CD4-positive, CD25-positive, alpha-beta regulatory T cell (primary cell): ENCODE results near the gene SLC20A1. TPM values are rescaled to one million over a fixed set of nuclear protein-coding genes. Genes with fewer than 3 reads are reported as not detected.

Experiments
- ATAC-seq, 2 donors: fragments of 150-1000 bp; cut with Tn5 transposase; one replicate each; pipeline ENCODE4 v1.10.0; 2021; ENCODE audit warnings: low read depth in 2 of 2, moderate number of reproducible peaks in 2 of 2, moderate library complexity in 1 of 2
- DNase-seq, 3 donors: peaks; one replicate each; pipeline versions ENCODE4 v3.0.0 to v3.0.0-alpha.2; 2012 to 2022; ENCODE audit warnings: mixed read lengths in 1 of 3
- H3K27ac ChIP-seq: one replicate; pipeline ENCODE4 v1.7.0; 2013; ENCODE audit warnings: mild to moderate bottlenecking, low read length; ENCODE audit not compliant: insufficient read depth, poor library complexity, severe bottlenecking
- H3K27me3 ChIP-seq: one replicate; pipeline ENCODE4 v1.7.0; 2013; ENCODE audit warnings: low read length; ENCODE audit not compliant: control insufficient read depth, insufficient read depth
- H3K36me3 ChIP-seq: one replicate; pipeline ENCODE4 v1.7.0; 2013; ENCODE audit warnings: mild to moderate bottlenecking, low read length, moderate library complexity; ENCODE audit not compliant: control insufficient read depth, insufficient read depth
- H3K4me1 ChIP-seq: 2 replicates; pipeline ENCODE4 v1.7.0; 2013; ENCODE audit warnings: mild to moderate bottlenecking, low read length; ENCODE audit not compliant: insufficient read depth, control insufficient read depth, poor library complexity, severe bottlenecking
- H3K4me3 ChIP-seq: one replicate; pipeline ENCODE4 v1.7.0; 2013; ENCODE audit warnings: low read depth, mild to moderate bottlenecking, low read length, moderate library complexity
- H3K9me3 ChIP-seq, 2 experiments: 1 replicate in 1 of 2; 2 replicates in 1 of 2; pipeline ENCODE4 v1.7.0; 2013; ENCODE audit warnings: low read length in 2 of 2, mild to moderate bottlenecking in 1 of 2, moderate library complexity in 1 of 2; ENCODE audit not compliant: control insufficient read depth in 2 of 2
- H3K27ac Mint-ChIP-seq, 3 donors: one replicate each; pipeline ENCODE4 v1.8.0; 2020 to 2022; ENCODE audit warnings: mild to moderate bottlenecking in 3 of 3, mixed read lengths in 3 of 3, moderate library complexity in 2 of 3
- H3K27me3 Mint-ChIP-seq: one replicate; pipeline ENCODE4 v1.8.0; 2022; ENCODE audit warnings: mild to moderate bottlenecking, mixed read lengths
- H3K36me3 Mint-ChIP-seq: one replicate; pipeline ENCODE4 v1.8.0; 2020; ENCODE audit warnings: mixed read lengths
- H3K4me1 Mint-ChIP-seq, 4 donors: one replicate each; pipeline ENCODE4 v1.8.0; 2020 to 2022; ENCODE audit warnings: mixed read lengths in 4 of 4, mild to moderate bottlenecking in 1 of 4
- H3K4me3 Mint-ChIP-seq, 4 donors: one replicate each; pipeline ENCODE4 v1.8.0; 2020 to 2022; ENCODE audit warnings: mild to moderate bottlenecking in 4 of 4, mixed read lengths in 4 of 4, moderate library complexity in 3 of 4
- H3K9me3 Mint-ChIP-seq, 7 donors: one replicate each; pipeline ENCODE4 v1.8.0; 2020 to 2022; ENCODE audit warnings: mixed read lengths in 7 of 7, mild to moderate bottlenecking in 3 of 7, moderate library complexity in 2 of 7
- polyA plus RNA-seq, 4 donors: library from polyadenylated mRNA; unstranded; fragments of 300-500 nt; fragmentation: Illumina TruSeq; gene quantifications; one replicate each; pipeline ENCODE4 v1.2.3, GENCODE V29; 2021
- total RNA-seq: library from RNA; stranded (reverse); gene quantifications from one replicate; pipeline ENCODE4 v1.2.3, GENCODE V29; 2022

Gene SLC20A1
- total and polyA plus RNA-seq, 5 donors from 2014 or later, result 18.1 to 130 (median 24.9) TPM

GRCh38 chr2:112686348-112687217, 40.8 kb downstream of the SLC20A1 start:
- H3K27me3 Mint-ChIP-seq, result peaks cover 4% of the 10 kb centered on the region
- H3K9me3 ChIP-seq, result no peaks in the 10 kb centered on the region
- ATAC-seq (no peak), DNase-seq (no peak)
- H3K4me1 Mint-ChIP-seq, result peaks cover 0 to 26% (median 10%) of the 10 kb centered on the region in 4 donors
- no peak overlapping the region for H3K4me3 Mint-ChIP-seq
- no peak overlapping the region for H3K27ac Mint-ChIP-seq
- H3K27ac ChIP-seq, result no peak overlapping the region
- no peaks in the 10 kb centered on the region for H3K36me3 ChIP-seq
- no peaks in the 10 kb centered on the region for H3K36me3 Mint-ChIP-seq
- H3K4me1 ChIP-seq, result peaks cover 13% of the 10 kb centered on the region
- H3K27me3 ChIP-seq, result no peaks in the 10 kb centered on the region
- no peaks in the 10 kb centered on the region for H3K9me3 Mint-ChIP-seq
- no peak overlapping the region for H3K4me3 ChIP-seq

- Mint-ChIP-seq H3K4me3 (no peak overlapping the region), H3K36me3 (no peaks in the 10 kb centered on the region), H3K4me1 (peaks cover 0 to 34% (median 16%) of the 10 kb centered on the region in 4 donors), H3K27ac (no peak overlapping the region), H3K9me3 (no peaks in the 10 kb centered on the region), H3K27me3 (peaks cover 4% of the 10 kb centered on the region)
- no peaks in the 10 kb centered on the region for H3K36me3 ChIP-seq
- ATAC-seq (no peak), DNase-seq (no peak)
- H3K27ac ChIP-seq, result no peak overlapping the region
- no peaks in the 10 kb centered on the region for H3K27me3 ChIP-seq
- H3K9me3 ChIP-seq, result no peaks in the 10 kb centered on the region
- peaks cover 21% of the 10 kb centered on the region for H3K4me1 ChIP-seq
- H3K4me3 ChIP-seq, result no peak overlapping the region
These were observed 41.8 kb downstream of the SLC20A1 start for GRCh38 chr2:112687522-112687921.

GRCh38 chr2:112688086-112688880, 42.5 kb downstream of the SLC20A1 start:
- ATAC-seq, result no peak
- Mint-ChIP-seq H3K36me3 (no peaks in the 10 kb centered on the region), H3K27ac (no peak overlapping the region), H3K4me1 (peaks cover 0 to 41% (median 22%) of the 10 kb centered on the region in 4 donors), H3K4me3 (no peak overlapping the region), H3K9me3 (no peaks in the 10 kb centered on the region), H3K27me3 (peaks cover 4% of the 10 kb centered on the region)
- Histone ChIP-seq H3K4me1 (peaks cover 27% of the 10 kb centered on the region), H3K4me3 (no peak overlapping the region), H3K27ac (no peak overlapping the region), H3K9me3 (no peaks in the 10 kb centered on the region), H3K36me3 (no peaks in the 10 kb centered on the region), H3K27me3 (no peaks in the 10 kb centered on the region)
- DNase-seq, result no peak

- no peak overlapping the region for H3K4me3 ChIP-seq
- H3K4me1 ChIP-seq, result peaks cover 22% of the 10 kb centered on the region
- Mint-ChIP-seq H3K4me3 (peak overlapping the region in 2 of 4 donors; percentile 59 to 68), H3K27me3 (no peaks in the 10 kb centered on the region), H3K4me1 (peaks cover 0 to 28% (median 19%) of the 10 kb centered on the region in 4 donors), H3K9me3 (no peaks in the 10 kb centered on the region), H3K27ac (peak overlapping the region; percentile 55 to 70 (median 56)), H3K36me3 (no peaks in the 10 kb centered on the region)
- H3K27ac ChIP-seq, result no peak overlapping the region
- no peaks in the 10 kb centered on the region for H3K9me3 ChIP-seq
- ATAC-seq (peak; percentile 78 to 79), DNase-seq (peak; percentile 44 to 76 (median 66))
- no peaks in the 10 kb centered on the region for H3K36me3 ChIP-seq
- no peaks in the 10 kb centered on the region for H3K27me3 ChIP-seq
These were observed 45.2 kb downstream of the SLC20A1 start for GRCh38 chr2:112690853-112691401.

GRCh38 chr2:112691881-112692281, 46.1 kb downstream of the SLC20A1 start:
- Mint-ChIP-seq H3K9me3 (no peaks in the 10 kb centered on the region), H3K27me3 (peaks cover 5% of the 10 kb centered on the region), H3K4me3 (no peak overlapping the region), H3K4me1 (peaks cover 0 to 28% (median 19%) of the 10 kb centered on the region in 4 donors), H3K27ac (peak overlapping the region in 2 of 3 donors; percentile 70 to 80), H3K36me3 (no peaks in the 10 kb centered on the region)
- DNase-seq (no peak), ATAC-seq (no peak)
- no peak overlapping the region for H3K4me3 ChIP-seq
- peaks cover 22% of the 10 kb centered on the region for H3K4me1 ChIP-seq
- H3K27me3 ChIP-seq, result no peaks in the 10 kb centered on the region
- H3K36me3 ChIP-seq, result no peaks in the 10 kb centered on the region
- H3K27ac ChIP-seq, result no peak overlapping the region
- H3K9me3 ChIP-seq, result no peaks in the 10 kb centered on the region

GRCh38 chr2:112692495-112692911, 46.8 kb downstream of the SLC20A1 start:
- peaks cover 0 to 28% (median 19%) of the 10 kb centered on the region in 4 donors for H3K4me1 Mint-ChIP-seq
- Histone ChIP-seq H3K36me3 (no peaks in the 10 kb centered on the region), H3K4me3 (no peak overlapping the region), H3K4me1 (peaks cover 22% of the 10 kb centered on the region), H3K27me3 (no peaks in the 10 kb centered on the region), H3K9me3 (no peaks in the 10 kb centered on the region), H3K27ac (no peak overlapping the region)
- peak overlapping the region; percentile 67 to 92 (median 80) for H3K27ac Mint-ChIP-seq
- H3K27me3 Mint-ChIP-seq, result peaks cover 10% of the 10 kb centered on the region
- no peaks in the 10 kb centered on the region for H3K9me3 Mint-ChIP-seq
- H3K36me3 Mint-ChIP-seq, result no peaks in the 10 kb centered on the region
- ATAC-seq (peak; percentile 70 to 79), DNase-seq (peak in 1 of 3 donors; percentile 91)
- no peak overlapping the region for H3K4me3 Mint-ChIP-seq

GRCh38 chr2:112692918-112693317, 47.2 kb downstream of the SLC20A1 start:
- Mint-ChIP-seq H3K9me3 (no peaks in the 10 kb centered on the region), H3K27me3 (peaks cover 10% of the 10 kb centered on the region), H3K4me3 (no peak overlapping the region), H3K27ac (peak overlapping the region; percentile 67 to 92 (median 80)), H3K4me1 (peaks cover 0 to 28% (median 19%) of the 10 kb centered on the region in 4 donors), H3K36me3 (no peaks in the 10 kb centered on the region)
- Histone ChIP-seq H3K9me3 (no peaks in the 10 kb centered on the region), H3K27me3 (no peaks in the 10 kb centered on the region), H3K4me1 (peaks cover 22% of the 10 kb centered on the region), H3K4me3 (no peak overlapping the region), H3K27ac (no peak overlapping the region), H3K36me3 (no peaks in the 10 kb centered on the region)
- ATAC-seq (no peak), DNase-seq (no peak)
